CD4-positive, alpha-beta T cell treated with Interleukin-15 for 1 hour (primary cell): ENCODE results near the gene ARHGAP36.

Source experiments
- DNase-seq: peaks from one replicate; pipeline ENCODE4 v3.0.0-alpha.2; 2020

The ARHGAP36 gene

GRCh38 chrX:131072871-131073571 lies 14.9 kb downstream of the ARHGAP36 start:
- no peak for DNase-seq

GRCh38 chrX:131073607-131074006 lies 15.5 kb downstream of the ARHGAP36 start:
- no peak for DNase-seq

GRCh38 chrX:131081772-131082740 lies 23.9 kb downstream of the ARHGAP36 start:
- no peak for DNase-seq

- no peak for DNase-seq
These were observed 25.5 kb downstream of the ARHGAP36 start for GRCh38 chrX:131083510-131084142.

- DNase-seq: no peak
These were observed 26.0 kb downstream of the ARHGAP36 start for GRCh38 chrX:131084145-131084544.

GRCh38 chrX:131136776-131137175 lies 78.6 kb downstream of the ARHGAP36 start:
- DNase-seq: no peak

GRCh38 chrX:131139072-131139471 lies 80.9 kb downstream of the ARHGAP36 start:
- DNase-seq: no peak
